IMR-90 (cell line): ENCODE measurements around the gene ATP6V0C. TPM values are rescaled to one million over a fixed set of nuclear protein-coding genes. Genes with fewer than 3 reads are reported as not detected.

Experiments
- ATAC-seq: fragments of 200-7000 bp; cut with Tn5 transposase; 2 replicates; pipeline ENCODE4 v1.9.1; 2020; ENCODE audit warnings: low read depth, mild to moderate bottlenecking, moderate library complexity
- BruUV-seq: library from RNA; stranded (reverse); fragments of 400-500 nt; replicated peaks from 2 replicates; lab custom pipeline; 2021; lab: Mats Ljungman, UMichigan
- CTCF ChIA-PET: fragments of 300-600 bp; formaldehyde crosslinking; extraction: SDS; loops from one replicate; lab custom pipeline; 2021; ENCODE audit warnings: antibody characterized with exemption; lab: Yijun Ruan, JAX
- POLR2A ChIA-PET: fragments of 300-600 bp; sonication (Branson Sonifier 250); formaldehyde crosslinking; loops from one replicate; lab custom pipeline; 2022; ENCODE audit warnings: antibody characterized with exemption; ENCODE audit not compliant: unreplicated experiment; lab: Charles Lee
- DNase-seq: peaks from one replicate; pipeline ENCODE4 v3.0.0; 2013
- H2AFZ ChIP-seq: replicated peaks from 2 replicates; pipeline ENCODE3; 2013; ENCODE audit warnings: low read length, mild to moderate bottlenecking; ENCODE audit not compliant: poor library complexity
- H2AK5ac ChIP-seq: 2 replicates; pipeline ENCODE4 v1.6.1; 2013; ENCODE audit warnings: low read depth, low read length, inconsistent platforms
- H2AK9ac ChIP-seq: replicated peaks from 2 replicates; pipeline ENCODE3; 2013; ENCODE audit warnings: mild to moderate bottlenecking, low read depth, low read length, moderate library complexity; ENCODE audit not compliant: poor library complexity
- H2BK120ac ChIP-seq: 2 replicates; pipeline ENCODE4 v1.6.1; 2013; ENCODE audit warnings: low read depth, low read length, inconsistent platforms
- H2BK15ac ChIP-seq: 3 replicates; pipeline ENCODE4 v1.6.1; 2013; ENCODE audit warnings: low read depth, low read length, inconsistent platforms
- H2BK20ac ChIP-seq: 2 replicates; pipeline ENCODE4 v1.6.1; 2013; ENCODE audit warnings: low read depth, mild to moderate bottlenecking, inconsistent platforms, low read length, moderate library complexity
- H2BK5ac ChIP-seq: 2 replicates; pipeline ENCODE4 v1.6.1; 2013; ENCODE audit warnings: mild to moderate bottlenecking, low read depth, low read length, inconsistent platforms; ENCODE audit not compliant: poor library complexity, severe bottlenecking
- H3K14ac ChIP-seq: replicated peaks from 2 replicates; pipeline ENCODE4 v1.6.1; 2013; ENCODE audit warnings: low read depth, low read length, inconsistent platforms
- H3K18ac ChIP-seq: 2 replicates; pipeline ENCODE4 v1.6.1; 2013; ENCODE audit warnings: low read depth, low read length, control low read depth
- H3K23ac ChIP-seq: 2 replicates; pipeline ENCODE4 v1.6.1; 2013; ENCODE audit warnings: low read depth, low read length, inconsistent platforms
- H3K27ac ChIP-seq: 2 replicates; pipeline ENCODE4 v1.5.1; 2013; ENCODE audit warnings: mild to moderate bottlenecking, control low read depth, low read length; ENCODE audit not compliant: insufficient read depth
- H3K27me3 ChIP-seq: 2 replicates; pipeline ENCODE4 v1.6.1; 2013; ENCODE audit warnings: low read length; ENCODE audit not compliant: control insufficient read depth, insufficient read depth
- H3K36me3 ChIP-seq: 2 replicates; pipeline ENCODE4 v1.6.1; 2013; ENCODE audit warnings: low read length, mixed read lengths; ENCODE audit not compliant: control insufficient read depth, insufficient read depth
- H3K4ac ChIP-seq: 2 replicates; pipeline ENCODE4 v1.6.1; 2013; ENCODE audit warnings: low read depth, low read length, inconsistent platforms
- H3K4me1 ChIP-seq: 2 replicates; pipeline ENCODE4 v1.6.1; 2013; ENCODE audit warnings: low read length, mixed read lengths; ENCODE audit not compliant: control insufficient read depth, insufficient read depth
- H3K4me2 ChIP-seq: 2 replicates; pipeline ENCODE4 v1.6.1; 2013; ENCODE audit warnings: low read depth, mild to moderate bottlenecking, control low read depth, low read length, moderate library complexity
- H3K4me3 ChIP-seq: 2 replicates; pipeline ENCODE4 v1.5.1; 2013; ENCODE audit warnings: low read depth, mild to moderate bottlenecking, control low read depth, low read length, moderate library complexity; ENCODE audit not compliant: insufficient read depth
- H3K56ac ChIP-seq: 2 replicates; pipeline ENCODE4 v1.6.1; 2013; ENCODE audit warnings: low read length, inconsistent platforms; ENCODE audit not compliant: insufficient read depth; ENCODE audit errors: extremely low read depth
- H3K79me1 ChIP-seq, 2 experiments: 2 replicates each; pipeline ENCODE4 v1.6.1; 2013; ENCODE audit warnings: low read length in 2 of 2, inconsistent platforms in 1 of 2, low read depth in 1 of 2
- H3K9ac ChIP-seq: 2 replicates; pipeline ENCODE4 v1.6.1; 2013; ENCODE audit warnings: low read depth, low read length, control low read depth
- H3K9me1 ChIP-seq: 2 replicates; pipeline ENCODE4 v1.6.1; 2013; ENCODE audit warnings: low read length, inconsistent platforms; ENCODE audit not compliant: insufficient read depth
- H3K9me3 ChIP-seq: 2 replicates; pipeline ENCODE4 v1.6.1; 2013; ENCODE audit warnings: low read length; ENCODE audit not compliant: control insufficient read depth, insufficient read depth
- H4K20me1 ChIP-seq: 2 replicates; pipeline ENCODE4 v1.6.1; 2013; ENCODE audit warnings: low read length, inconsistent platforms; ENCODE audit not compliant: insufficient read depth
- H4K5ac ChIP-seq: 2 replicates; pipeline ENCODE4 v1.6.1; 2013; ENCODE audit warnings: mild to moderate bottlenecking, low read depth, low read length, control low read depth
- H4K8ac ChIP-seq, 2 experiments: 2 replicates each; pipeline ENCODE4 v1.6.1; 2013; ENCODE audit warnings: low read depth in 2 of 2, low read length in 2 of 2, control low read depth in 1 of 2, inconsistent platforms in 1 of 2
- H4K91ac ChIP-seq: 2 replicates; pipeline ENCODE4 v1.6.1; 2013; ENCODE audit warnings: low read depth, low read length, inconsistent platforms; ENCODE audit not compliant: insufficient read depth
- BHLHE40 ChIP-seq: fragments of 150-350 bp; IDR thresholded peaks from 2 replicates; pipeline ENCODE4 v1.6.1; 2016; ENCODE audit warnings: mild to moderate bottlenecking, low read depth, low read length
- CTCF ChIP-seq: conservative IDR thresholded peaks from 2 replicates; pipeline ENCODE4 v1.5.1; 2012; ENCODE audit warnings: mild to moderate bottlenecking, low read depth, low read length, improper control_type of control experiment
- ELK1 ChIP-seq: fragments of 150-350 bp; IDR thresholded peaks from 2 replicates; pipeline ENCODE4 v1.6.1; 2016; ENCODE audit warnings: low read depth, mild to moderate bottlenecking, low read length, moderate library complexity, borderline replicate concordance
- FOS ChIP-seq: fragments of 150-350 bp; IDR thresholded peaks from 2 replicates; pipeline ENCODE4 v1.6.1; 2016; ENCODE audit warnings: low read depth, low read length
- MAZ ChIP-seq: IDR thresholded peaks from 2 replicates; pipeline ENCODE4 v1.6.1; 2012; ENCODE audit warnings: low read depth, mild to moderate bottlenecking, low read length, improper control_type of control experiment, moderate library complexity, borderline replicate concordance
- MXI1 ChIP-seq: IDR thresholded peaks from 2 replicates; pipeline ENCODE4 v1.6.1; 2012; ENCODE audit warnings: low read depth, mild to moderate bottlenecking, low read length, moderate library complexity, borderline replicate concordance
- POLR2A ChIP-seq: IDR thresholded peaks from 2 replicates; pipeline ENCODE4 v1.6.1; 2012; ENCODE audit warnings: mild to moderate bottlenecking, low read depth, low read length
- RAD21 ChIP-seq: IDR thresholded peaks from 2 replicates; pipeline ENCODE4 v1.6.1; 2012; ENCODE audit warnings: low read length, improper control_type of control experiment
- SMC3 ChIP-seq: fragments of 150-350 bp; IDR thresholded peaks from 2 replicates; pipeline ENCODE4 v1.6.1; 2016; ENCODE audit warnings: low read depth, mild to moderate bottlenecking, antibody characterized with exemption, low read length, moderate library complexity
- WGBS, 2 experiments: methylation state at CpG; one replicate each; pipeline versions ENCODE4 v1.1.5 to v1.1.7; 2013; ENCODE audit warnings: missing lambda C conversion rate in 2 of 2; ENCODE audit not compliant: insufficient read length in 1 of 2; ENCODE audit errors: extremely low coverage in 2 of 2; 5-methylcytosine and 5-hydroxymethylcytosine counted together
- dilution Hi-C: fragments of 300-500 bp; cut with HindIII; formaldehyde crosslinking; loops from one replicate; pipeline ENCODE4 v1.14.3; 2018; ENCODE audit warnings: low sequenced_read_pairs; ENCODE audit not compliant: unreplicated experiment
- in situ Hi-C: fragments of 300-500 bp; cut with MboI; formaldehyde crosslinking; loops from 3 replicates; pipeline ENCODE4 v1.14.3; 2019; ENCODE audit warnings: low sequenced_read_pairs, inconsistent platforms, mixed read lengths
- intact Hi-C: fragments of 100-400 bp; cut with micrococcal nuclease; formaldehyde crosslinking; loops from 2 replicates; pipeline ENCODE4 v1.10.0; 2022
- polyA plus RNA-seq, 3 experiments: library from polyadenylated mRNA; depleted of rRNA; stranded (reverse); fragments of >200 nt; gene quantifications; 2 replicates each; pipeline ENCODE4 v1.2.3, GENCODE V29; 2012; ENCODE audit warnings: low replicate concordance in 1 of 3
- total RNA-seq: library from RNA; depleted of rRNA; stranded (reverse); fragments of >200 nt; gene quantifications from 2 replicates; pipeline ENCODE4 v1.2.3, GENCODE V29; 2012
- TF ChIP-seq, protein P1 (sequence below): fragments of 150-350 bp; IDR thresholded peaks from 2 replicates; pipeline ENCODE4 v1.6.1; 2017; ENCODE audit warnings: mild to moderate bottlenecking, antibody characterized with exemption, low read length, low read depth

Gene ATP6V0C
- total and polyA plus RNA-seq, 2 of the 4 experiments (the other 2 are of a cell fraction): 8.4 to 107 TPM

DNA sequence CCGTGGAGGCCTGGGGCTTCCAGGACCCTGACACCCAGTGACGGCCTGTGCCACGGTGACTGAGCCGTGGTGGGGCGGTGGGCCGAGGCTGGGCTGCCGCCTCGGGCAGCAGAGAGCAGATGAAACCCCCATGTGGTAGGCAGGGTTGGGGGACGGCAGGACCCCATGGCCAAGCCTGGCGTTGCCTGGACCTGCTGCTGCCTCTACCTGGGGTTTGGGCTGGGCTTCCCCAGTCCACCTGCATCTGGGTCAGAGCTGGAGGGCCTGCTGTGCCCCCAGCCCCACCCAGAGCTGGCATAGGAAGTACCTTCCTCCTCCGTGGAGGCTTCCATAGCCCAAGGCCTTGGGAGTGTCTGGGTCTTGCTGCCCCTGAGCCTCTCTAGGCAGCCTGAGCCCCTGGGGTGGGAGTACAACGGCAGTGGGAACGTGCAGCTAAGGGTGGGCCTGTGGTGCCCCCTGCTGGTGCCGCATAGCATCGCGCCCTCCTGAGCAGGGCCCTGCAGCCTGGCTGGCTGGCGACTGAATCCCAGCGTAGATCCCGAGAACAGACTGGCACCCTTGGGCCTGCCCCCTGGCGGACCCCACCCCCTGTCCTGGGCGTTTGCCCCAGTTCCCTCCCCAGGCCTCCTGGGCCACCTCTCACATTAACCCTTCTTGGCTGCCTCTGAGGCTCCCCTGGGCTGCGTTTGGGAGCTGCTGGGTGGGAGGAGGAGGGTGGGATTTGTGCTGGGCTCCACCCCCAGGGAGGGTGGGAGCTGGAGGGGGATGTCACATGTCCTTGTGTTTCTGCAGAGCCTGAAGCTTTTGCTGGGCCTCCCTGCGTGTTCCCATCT is 12.6 kb upstream of the ATP6V0C start:
- peak overlapping the region; percentile 53 for H2AK9ac ChIP-seq
- no peaks in the 10 kb centered on the region for H3K9me1 ChIP-seq
- peaks cover 17% of the 10 kb centered on the region; the same call in 1 of the 2 replicates for H3K36me3 ChIP-seq
- no peak overlapping the region for H3K56ac ChIP-seq
- BruUV-seq: no TSS peak
- intact Hi-C loops (loop anchor here (1.0 to 2.0 kb wide), 3 partner anchors 27 to 161 kb away; partner anchors contain the start of gene ABCA3), in situ Hi-C loops (loop anchor here (10.0 kb wide), 1 partner anchor 246 kb away; the partner anchor contains the start of gene ECI1), dilution Hi-C loops (no loop called here)
- peak; percentile 69 for DNase-seq
- POLR2A ChIA-PET: no interaction called here
- TF ChIP-seq MAZ (peak; percentile 51; the same call in 1 of the 2 replicates), POLR2A (0 out of 2 replicates have a peak, but pooled peaks have one; percentile 29), CTCF (peak; percentile 96), MXI1 (peak; percentile 38; the same call in 1 of the 2 replicates), BHLHE40 (peak; percentile 24; the same call in 1 of the 2 replicates), FOS (no peak), ELK1 (no peak), RAD21 (peak; percentile 95), SMC3 (peak; percentile 83)
- TF ChIP-seq, protein P1, sequence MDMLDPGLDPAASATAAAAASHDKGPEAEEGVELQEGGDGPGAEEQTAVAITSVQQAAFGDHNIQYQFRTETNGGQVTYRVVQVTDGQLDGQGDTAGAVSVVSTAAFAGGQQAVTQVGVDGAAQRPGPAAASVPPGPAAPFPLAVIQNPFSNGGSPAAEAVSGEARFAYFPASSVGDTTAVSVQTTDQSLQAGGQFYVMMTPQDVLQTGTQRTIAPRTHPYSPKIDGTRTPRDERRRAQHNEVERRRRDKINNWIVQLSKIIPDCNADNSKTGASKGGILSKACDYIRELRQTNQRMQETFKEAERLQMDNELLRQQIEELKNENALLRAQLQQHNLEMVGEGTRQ: peak; percentile 49
- no peak overlapping the region for H3K4ac ChIP-seq
- no peak overlapping the region for H4K8ac ChIP-seq
- H3K27me3 ChIP-seq: no peaks in the 10 kb centered on the region
- no peak overlapping the region for H2AK5ac ChIP-seq
- peak overlapping the region; percentile 1; the same call in 1 of the 2 replicates for H3K4me2 ChIP-seq
- H2BK15ac ChIP-seq: no peak overlapping the region
- no peaks in the 10 kb centered on the region for H3K9me3 ChIP-seq
- no peak overlapping the region for H3K14ac ChIP-seq
- peaks cover 17% of the 10 kb centered on the region for H4K20me1 ChIP-seq
- peaks cover 3 to 21% of the 10 kb centered on the region in 2 experiments; a peak in 2 of 4 replicates for H3K79me1 ChIP-seq
- no peak overlapping the region for H2BK5ac ChIP-seq
- no peak overlapping the region for H2BK20ac ChIP-seq
- ATAC-seq: peak; percentile 97
- H2AFZ ChIP-seq: peak overlapping the region; percentile 88
- H3K4me3 ChIP-seq: no peak overlapping the region
- H3K9ac ChIP-seq: no peak overlapping the region
- CTCF ChIA-PET: interaction anchor here (0.7 to 1.0 kb wide), 3 partner anchors 12 to 33 kb away, joined by 3 to 4 read pairs (median 3); no protein-coding TSS in a partner anchor
- 54% methylated on average over 10 of the region's 23 CpGs; no CpG with 5 or more reads in 1 of the 2 experiments for WGBS, 2 experiments
- no peak overlapping the region for H3K18ac ChIP-seq
- no peak overlapping the region for H2BK120ac ChIP-seq
- no peak overlapping the region for H4K91ac ChIP-seq
- no peak overlapping the region for H3K27ac ChIP-seq
- peaks cover 9% of the 10 kb centered on the region for H3K4me1 ChIP-seq
- no peak overlapping the region for H4K5ac ChIP-seq
- no peak overlapping the region for H3K23ac ChIP-seq
